Measurements from ENCODE around the gene LYAR.

Gene LYAR

GRCh38 chr4:4270529-4270928 is 19.4 kb downstream of the LYAR start:
- TF ChIP-seq EZH2phosphoT487 (IDR thresholded peaks at IDR 0.05; ENCODE audit: low read length): no peak
- no peak for TF ChIP-seq CTCF (IDR thresholded peaks at IDR 0.05; ENCODE audit: low read length)
- TF ChIP-seq EZH2 (optimal IDR thresholded peaks at IDR 0.05; ENCODE audit: low read depth, low read length): no peak
- no peaks in the 10 kb centered on the region for H3K9me2 ChIP-seq (replicated peaks; ENCODE audit: insufficient read depth, low read length)
- no peaks in the 10 kb centered on the region for H3K4me1 ChIP-seq (ENCODE audit: low read length)
- no peak for DNase-seq
- no peak overlapping the region for H3K4me2 ChIP-seq (ENCODE audit: low read depth, low read length)
- H3K36me3 ChIP-seq (replicated peaks; ENCODE audit: insufficient read depth, low read length): peaks cover 10% of the 10 kb centered on the region; the same call in 1 of the 2 replicates
- H3K79me2 ChIP-seq (ENCODE audit: low read length): no peaks in the 10 kb centered on the region
- H3K9ac ChIP-seq (ENCODE audit: low read length): no peak overlapping the region
- H3K4me3 ChIP-seq (ENCODE audit: low read length): no peak overlapping the region
- no peaks in the 10 kb centered on the region for H4K20me1 ChIP-seq (ENCODE audit: insufficient read depth, low read length)
- no peak overlapping the region for H3K27ac ChIP-seq (ENCODE audit: low read length)
- no peaks in the 10 kb centered on the region for H3K9me3 ChIP-seq (replicated peaks; ENCODE audit: insufficient read depth, low read length)
- no peaks in the 10 kb centered on the region for H3F3A ChIP-seq (ENCODE audit: insufficient read depth, low read length)
- H2AFZ ChIP-seq (ENCODE audit: low read length): no peak overlapping the region
- H3K27me3 ChIP-seq (replicated peaks; ENCODE audit: insufficient read depth, low read length): no peaks in the 10 kb centered on the region

- no peaks in the 10 kb centered on the region for H3K9me2 ChIP-seq (replicated peaks; ENCODE audit: insufficient read depth, low read length)
- H2AFZ ChIP-seq (ENCODE audit: low read length): no peak overlapping the region
- no peaks in the 10 kb centered on the region for H3K4me1 ChIP-seq (ENCODE audit: low read length)
- no peak for TF ChIP-seq CTCF (IDR thresholded peaks at IDR 0.05; ENCODE audit: low read length)
- TF ChIP-seq EZH2 (optimal IDR thresholded peaks at IDR 0.05; ENCODE audit: low read depth, low read length): no peak
- no peak for TF ChIP-seq EZH2phosphoT487 (IDR thresholded peaks at IDR 0.05; ENCODE audit: low read length)
- H3F3A ChIP-seq (ENCODE audit: insufficient read depth, low read length): no peaks in the 10 kb centered on the region
- H3K4me3 ChIP-seq (ENCODE audit: low read length): no peak overlapping the region
- peaks cover 10% of the 10 kb centered on the region; the same call in 1 of the 2 replicates for H3K36me3 ChIP-seq (replicated peaks; ENCODE audit: insufficient read depth, low read length)
- H3K27me3 ChIP-seq (replicated peaks; ENCODE audit: insufficient read depth, low read length): no peaks in the 10 kb centered on the region
- no peaks in the 10 kb centered on the region for H3K9me3 ChIP-seq (replicated peaks; ENCODE audit: insufficient read depth, low read length)
- H3K27ac ChIP-seq (ENCODE audit: low read length): no peak overlapping the region
- H4K20me1 ChIP-seq (ENCODE audit: insufficient read depth, low read length): no peaks in the 10 kb centered on the region
- H3K9ac ChIP-seq (ENCODE audit: low read length): no peak overlapping the region
- no peak for DNase-seq
- no peaks in the 10 kb centered on the region for H3K79me2 ChIP-seq (ENCODE audit: low read length)
- H3K4me2 ChIP-seq (ENCODE audit: low read depth, low read length): no peak overlapping the region
Observed at GRCh38 chr4:4269856-4270255, 20.1 kb downstream of the LYAR start.

- Histone ChIP-seq H3K4me1 (ENCODE audit: low read length) (no peaks in the 10 kb centered on the region), H3F3A (ENCODE audit: insufficient read depth, low read length) (no peaks in the 10 kb centered on the region), H3K4me2 (ENCODE audit: low read depth, low read length) (no peak overlapping the region), H3K27me3 (replicated peaks; ENCODE audit: insufficient read depth, low read length) (no peaks in the 10 kb centered on the region), H3K9me3 (replicated peaks; ENCODE audit: insufficient read depth, low read length) (no peaks in the 10 kb centered on the region), H2AFZ (ENCODE audit: low read length) (no peak overlapping the region), H3K79me2 (ENCODE audit: low read length) (no peaks in the 10 kb centered on the region), H3K27ac (ENCODE audit: low read length) (no peak overlapping the region), H3K36me3 (replicated peaks; ENCODE audit: insufficient read depth, low read length) (peaks cover 7% of the 10 kb centered on the region; the same call in 1 of the 2 replicates), H3K9me2 (replicated peaks; ENCODE audit: insufficient read depth, low read length) (no peaks in the 10 kb centered on the region), H3K9ac (ENCODE audit: low read length) (no peak overlapping the region), H3K4me3 (ENCODE audit: low read length) (no peak overlapping the region), H4K20me1 (ENCODE audit: insufficient read depth, low read length) (no peaks in the 10 kb centered on the region)
- TF ChIP-seq EZH2 (optimal IDR thresholded peaks at IDR 0.05; ENCODE audit: low read depth, low read length) (no peak), EZH2phosphoT487 (IDR thresholded peaks at IDR 0.05; ENCODE audit: low read length) (no peak), CTCF (IDR thresholded peaks at IDR 0.05; ENCODE audit: low read length) (no peak)
- no peak for DNase-seq
Observed at GRCh38 chr4:4269331-4269731, 20.6 kb downstream of the LYAR start.

Measured in MM.1S (cell line).